NCI-H2081 treated with DMSO at 0.1 percent for 48 hours (cell line): ENCODE results near the gene DNMT3B.
"Not testable (repeated sequence)": the region's sequence is repeated elsewhere in the genome, so short reads cannot be mapped to it uniquely, and the experiment has no call there.

Experiments used
- DNase-seq: peaks from one replicate; lab custom pipeline; 2025; lab: John Stamatoyannopoulos, UW

The DNMT3B gene

GRCh38 chr20:32761831-32762753 is at the start of gene DNMT3B:
Gene DNMT3B, plus strand, starts transcription at chr20:32762385. Its CDS starts 17,939 bp downstream, at chr20:32780324.
- DNase-seq, result no peak

GRCh38 chr20:32718749-32719348 is 43.3 kb upstream of the DNMT3B start:
- DNase-seq, result no peak

- no peak for DNase-seq
Observed at GRCh38 chr20:32727683-32728082, 34.5 kb upstream of the DNMT3B start.

GRCh38 chr20:32728435-32728834 is 33.8 kb upstream of the DNMT3B start:
- DNase-seq, result not testable (repeated sequence)

GRCh38 chr20:32729334-32729733 is 32.9 kb upstream of the DNMT3B start:
- not testable (repeated sequence) for DNase-seq

GRCh38 chr20:32731882-32732266 is 30.3 kb upstream of the DNMT3B start:
- no peak for DNase-seq

- DNase-seq, result no peak
Observed at GRCh38 chr20:32737371-32738223, 24.6 kb upstream of the DNMT3B start.

- DNase-seq, result no peak
Observed at GRCh38 chr20:32741151-32741550, 21.0 kb upstream of the DNMT3B start.

GRCh38 chr20:32742322-32743236 is 19.6 kb upstream of the DNMT3B start:
- DNase-seq, result no peak

- no peak for DNase-seq
Observed at GRCh38 chr20:32743237-32744112, 18.7 kb upstream of the DNMT3B start, which contains the start of gene COMMD7. Gene COMMD7, minus strand, starts transcription at chr20:32743467. Its CDS starts 76 bp downstream, at chr20:32743391.

- DNase-seq, result no peak
Observed at GRCh38 chr20:32749914-32750637, 12.1 kb upstream of the DNMT3B start.

GRCh38 chr20:32751293-32751692 is 10.9 kb upstream of the DNMT3B start:
- DNase-seq, result no peak

- DNase-seq, result no peak
Observed at GRCh38 chr20:32751702-32752457, 10.3 kb upstream of the DNMT3B start.

GRCh38 chr20:32752458-32753250 is 9.5 kb upstream of the DNMT3B start:
- no peak for DNase-seq

- no peak for DNase-seq
Observed at GRCh38 chr20:32753731-32754130, 8.5 kb upstream of the DNMT3B start.

GRCh38 chr20:32756156-32756555 is 6.0 kb upstream of the DNMT3B start:
- DNase-seq, result no peak

- no peak for DNase-seq
Observed at GRCh38 chr20:32761417-32761830, 761 bp upstream of the DNMT3B start.

- no peak for DNase-seq
Observed at GRCh38 chr20:32762754-32763201, 593 bp downstream of the DNMT3B start.
